Neuronal stem cell (in vitro differentiated cells): ENCODE measurements around the gene SLC6A17.

ENCODE experiments used
- DNase-seq: peaks from one replicate; pipeline ENCODE4 v3.0.0-alpha.2; 2013; ENCODE audit warnings: low spot score
- H2AFZ ChIP-seq: one replicate; pipeline ENCODE4 v1.6.1; 2013; ENCODE audit warnings: mild to moderate bottlenecking, low read length, inconsistent platforms
- H2AK5ac ChIP-seq: 2 replicates; pipeline ENCODE4 v1.6.1; 2013; ENCODE audit warnings: low read depth, mild to moderate bottlenecking, inconsistent platforms, low read length, moderate library complexity, mixed read lengths
- H2BK120ac ChIP-seq: 2 replicates; pipeline ENCODE4 v1.6.1; 2013; ENCODE audit warnings: low read depth, mild to moderate bottlenecking, inconsistent platforms, low read length, moderate library complexity, mixed read lengths
- H2BK12ac ChIP-seq: one replicate; pipeline ENCODE4 v1.6.1; 2013; ENCODE audit warnings: low read length, inconsistent platforms
- H2BK15ac ChIP-seq: 2 replicates; pipeline ENCODE4 v1.6.1; 2013; ENCODE audit warnings: mild to moderate bottlenecking, low read length, inconsistent platforms, mixed read lengths
- H2BK5ac ChIP-seq: one replicate; pipeline ENCODE4 v1.6.1; 2013; ENCODE audit warnings: inconsistent platforms, mild to moderate bottlenecking, low read length, moderate library complexity
- H3K14ac ChIP-seq: one replicate; pipeline ENCODE4 v1.6.1; 2013; ENCODE audit warnings: low read length, inconsistent platforms
- H3K18ac ChIP-seq: 2 replicates; pipeline ENCODE4 v1.6.1; 2013; ENCODE audit warnings: low read length, inconsistent platforms
- H3K23ac ChIP-seq: 2 replicates; pipeline ENCODE4 v1.6.1; 2013; ENCODE audit warnings: low read depth, mild to moderate bottlenecking, mixed read lengths, low read length, inconsistent platforms; ENCODE audit not compliant: poor library complexity
- H3K27ac ChIP-seq: replicated peaks from 3 replicates; pipeline ENCODE4 v1.5.1; 2013; ENCODE audit warnings: low read length, inconsistent platforms
- H3K27me3 ChIP-seq, 3 experiments: 2 replicates each; pipeline ENCODE4 v1.6.1; 2013; ENCODE audit warnings: low read length in 3 of 3, mild to moderate bottlenecking in 2 of 3, inconsistent platforms in 1 of 3, low read depth in 1 of 3, mixed read lengths in 1 of 3, moderate library complexity in 1 of 3; ENCODE audit not compliant: control insufficient read depth in 3 of 3, insufficient read depth in 3 of 3
- H3K36me3 ChIP-seq, 2 donors: replicated peaks in 1 of 2; 2 replicates each; pipeline ENCODE4 v1.6.1; 2013; ENCODE audit warnings: low read length in 2 of 2; ENCODE audit not compliant: control insufficient read depth in 2 of 2, insufficient read depth in 2 of 2
- H3K4ac ChIP-seq: 2 replicates; pipeline ENCODE4 v1.6.1; 2013; ENCODE audit warnings: inconsistent platforms, mild to moderate bottlenecking, low read length, moderate library complexity
- H3K4me1 ChIP-seq, 2 donors: 1 replicate in 1 of 2; 2 replicates in 1 of 2; pipeline ENCODE4 v1.6.1; 2013; ENCODE audit warnings: low read length in 2 of 2, low read depth in 1 of 2; ENCODE audit not compliant: control insufficient read depth in 2 of 2, insufficient read depth in 1 of 2
- H3K4me2 ChIP-seq: one replicate; pipeline ENCODE4 v1.6.1; 2013; ENCODE audit warnings: mild to moderate bottlenecking, low read length, inconsistent platforms; ENCODE audit not compliant: insufficient read depth, poor library complexity, severe bottlenecking
- H3K4me3 ChIP-seq, 2 donors: 2 replicates each; pipeline ENCODE4 v1.5.1; 2013; ENCODE audit warnings: low read length in 2 of 2, mild to moderate bottlenecking in 2 of 2, inconsistent platforms in 1 of 2, moderate library complexity in 1 of 2
- H3K79me1 ChIP-seq: one replicate; pipeline ENCODE4 v1.6.1; 2013; ENCODE audit warnings: low read depth, mild to moderate bottlenecking, inconsistent platforms, low read length, moderate library complexity
- H3K9ac ChIP-seq: one replicate; pipeline ENCODE4 v1.6.1; 2013; ENCODE audit warnings: mild to moderate bottlenecking, low read depth, low read length, inconsistent platforms; ENCODE audit not compliant: poor library complexity
- H3K9me3 ChIP-seq, 2 donors: replicated peaks in 1 of 2; 2 replicates each; pipeline versions ENCODE3 to v1.6.1; 2013; ENCODE audit warnings: low read length in 2 of 2, mild to moderate bottlenecking in 2 of 2, inconsistent platforms in 1 of 2, low read depth in 1 of 2, mixed read lengths in 1 of 2, moderate library complexity in 1 of 2; ENCODE audit not compliant: control insufficient read depth in 2 of 2, insufficient read depth in 1 of 2
- H4K8ac ChIP-seq: one replicate; pipeline ENCODE4 v1.6.1; 2013; ENCODE audit warnings: low read depth, mild to moderate bottlenecking, inconsistent platforms, low read length, moderate library complexity
- H4K91ac ChIP-seq: one replicate; pipeline ENCODE4 v1.6.1; 2013; ENCODE audit warnings: low read length, low read depth, mild to moderate bottlenecking, inconsistent platforms; ENCODE audit not compliant: poor library complexity
- WGBS, 2 donors: extraction: QIAGEN DNeasy Blood & Tissue Kit; methylation state at CpG; one replicate each; pipeline ENCODE4 v1.1.7; 2013; ENCODE audit warnings: missing lambda C conversion rate in 2 of 2, mixed read lengths in 1 of 2; ENCODE audit not compliant: insufficient read length in 2 of 2, insufficient replicate concordance in 1 of 2; ENCODE audit errors: extremely low coverage in 2 of 2; 5-methylcytosine and 5-hydroxymethylcytosine counted together

Gene SLC6A17

GRCh38 chr1:110196917-110197765 lies 46.8 kb downstream of the SLC6A17 start:
- no peak for DNase-seq
- no peaks in the 10 kb centered on the region for H3K9me3 ChIP-seq
- H2AK5ac ChIP-seq: peak overlapping the region; percentile 82
- H3K4me2 ChIP-seq: no peak overlapping the region
- H3K4me3 ChIP-seq: no peak overlapping the region
- no peak overlapping the region for H2BK5ac ChIP-seq
- no CpG with 5 or more reads among the region's 12 CpGs for WGBS, 2 donors
- H2BK12ac ChIP-seq: no peak overlapping the region
- peaks cover 0 to 40% (median 0%) of the 10 kb centered on the region in 3 experiments for H3K27me3 ChIP-seq
- no peak overlapping the region for H4K8ac ChIP-seq
- no peak overlapping the region for H2AFZ ChIP-seq
- peak overlapping the region; percentile 36 for H3K23ac ChIP-seq
- H3K79me1 ChIP-seq: no peaks in the 10 kb centered on the region
- H2BK15ac ChIP-seq: no peak overlapping the region
- H3K4me1 ChIP-seq: peaks cover 0 to 5% of the 10 kb centered on the region in 2 donors
- no peak overlapping the region for H3K27ac ChIP-seq
- no peak overlapping the region for H3K18ac ChIP-seq
- H3K36me3 ChIP-seq: no peaks in the 10 kb centered on the region
- no peak overlapping the region for H3K14ac ChIP-seq
- no peak overlapping the region for H3K9ac ChIP-seq
- H4K91ac ChIP-seq: no peak overlapping the region
- H2BK120ac ChIP-seq: no peak overlapping the region
- H3K4ac ChIP-seq: no peak overlapping the region

- no peak overlapping the region for H3K4ac ChIP-seq
- H3K4me3 ChIP-seq: peak overlapping the region in 1 of 2 donors; percentile 28
- DNase-seq: no peak
- H3K4me2 ChIP-seq: no peak overlapping the region
- H3K27me3 ChIP-seq: peaks cover 0 to 36% (median 0%) of the 10 kb centered on the region in 3 experiments
- H2AK5ac ChIP-seq: peak overlapping the region; percentile 14
- no peak overlapping the region for H4K8ac ChIP-seq
- H3K9me3 ChIP-seq: no peaks in the 10 kb centered on the region
- no peak overlapping the region for H2BK120ac ChIP-seq
- no peak overlapping the region for H4K91ac ChIP-seq
- WGBS, 2 donors: no CpG with 5 or more reads among the region's 23 CpGs
- H3K36me3 ChIP-seq: no peaks in the 10 kb centered on the region
- H3K79me1 ChIP-seq: no peaks in the 10 kb centered on the region
- H3K18ac ChIP-seq: peak overlapping the region; percentile 22
- no peak overlapping the region for H3K23ac ChIP-seq
- no peak overlapping the region for H3K27ac ChIP-seq
- H2BK12ac ChIP-seq: no peak overlapping the region
- H2AFZ ChIP-seq: no peak overlapping the region
- H2BK15ac ChIP-seq: peak overlapping the region; percentile 32
- H3K14ac ChIP-seq: no peak overlapping the region
- peaks cover 0 to 5% of the 10 kb centered on the region in 2 donors for H3K4me1 ChIP-seq
- no peak overlapping the region for H3K9ac ChIP-seq
- H2BK5ac ChIP-seq: no peak overlapping the region
These were observed 47.8 kb downstream of the SLC6A17 start for GRCh38 chr1:110197905-110198629.

GRCh38 chr1:110198746-110199145 lies 48.5 kb downstream of the SLC6A17 start:
- no CpG with 5 or more reads among the region's 2 CpGs for WGBS, 2 donors
- Histone ChIP-seq H2AFZ (no peak overlapping the region), H2BK120ac (no peak overlapping the region)

GRCh38 chr1:110200190-110200589 lies 49.9 kb downstream of the SLC6A17 start:
- Histone ChIP-seq H3K18ac (no peak overlapping the region), H2AK5ac (no peak overlapping the region), H3K23ac (peak overlapping the region; percentile 31), H3K4me1 (peaks cover 0 to 5% of the 10 kb centered on the region in 2 donors), H3K36me3 (no peaks in the 10 kb centered on the region), H3K79me1 (no peaks in the 10 kb centered on the region), H2BK15ac (no peak overlapping the region), H3K9ac (no peak overlapping the region), H3K14ac (no peak overlapping the region), H4K91ac (no peak overlapping the region), H4K8ac (no peak overlapping the region), H2BK12ac (no peak overlapping the region), H3K4me2 (no peak overlapping the region), H3K27me3 (peaks cover 0 to 28% (median 0%) of the 10 kb centered on the region in 3 experiments), H3K4ac (no peak overlapping the region), H3K4me3 (no peak overlapping the region), H2BK5ac (no peak overlapping the region), H2AFZ (no peak overlapping the region), H3K9me3 (no peaks in the 10 kb centered on the region), H3K27ac (no peak overlapping the region), H2BK120ac (no peak overlapping the region)
- no CpG with 5 or more reads among the region's 2 CpGs for WGBS, 2 donors
- no peak for DNase-seq

More at GRCh38 chr1:110198746-110199145, 48.5 kb downstream of the SLC6A17 start:
- Histone ChIP-seq H2BK15ac (no peak overlapping the region), H4K8ac (no peak overlapping the region), H4K91ac (no peak overlapping the region), H3K4me3 (no peak overlapping the region), H3K27ac (no peak overlapping the region), H3K14ac (no peak overlapping the region), H3K79me1 (no peaks in the 10 kb centered on the region), H3K27me3 (peaks cover 0 to 36% (median 0%) of the 10 kb centered on the region in 3 experiments), H3K23ac (no peak overlapping the region), H3K18ac (no peak overlapping the region), H2BK5ac (no peak overlapping the region), H3K9me3 (no peaks in the 10 kb centered on the region), H3K9ac (no peak overlapping the region), H2BK12ac (no peak overlapping the region), H3K36me3 (no peaks in the 10 kb centered on the region), H2AK5ac (peak overlapping the region; percentile 14), H3K4me1 (peaks cover 0 to 5% of the 10 kb centered on the region in 2 donors), H3K4ac (peak overlapping the region; percentile 24), H3K4me2 (no peak overlapping the region)
- no peak for DNase-seq
